HCT116 (cell line): ENCODE results near the gene MSRB3. TPM values are rescaled to one million over a fixed set of nuclear protein-coding genes. Genes with fewer than 3 reads are reported as not detected.

Source experiments
- ATAC-seq: fragments of 200-7000 bp; cut with Tn5 transposase; 2 replicates; pipeline ENCODE4 v1.9.1; 2020; ENCODE audit warnings: mild to moderate bottlenecking, moderate library complexity
- BruUV-seq: library from RNA; stranded (reverse); fragments of 400-500 nt; replicated peaks from 2 replicates; lab custom pipeline; 2021; lab: Mats Ljungman, UMichigan
- CTCF ChIA-PET: fragments of 300-600 bp; sonication (Branson Sonifier 250); formaldehyde crosslinking; loops from one replicate; lab custom pipeline; 2021; ENCODE audit warnings: antibody characterized with exemption; lab: Charles Lee
- POLR2A ChIA-PET: fragments of 300-600, 350-600 bp; sonication (Branson Sonifier 250); formaldehyde crosslinking; loops from one replicate; lab custom pipeline; 2021; ENCODE audit warnings: antibody characterized with exemption; lab: Charles Lee
- RAD21 ChIA-PET, 2 experiments: fragments of 300-600 bp; sonication (Branson Sonifier 250); formaldehyde crosslinking; loops; one replicate each; lab custom pipeline; 2023; ENCODE audit warnings: low total read pairs in 2 of 2; ENCODE audit not compliant: uncharacterized antibody in 2 of 2, unreplicated experiment in 2 of 2, low non-redundant PET in 1 of 2; lab: Charles Lee
- DNase-seq: peaks from one replicate; pipeline ENCODE4 v3.0.0-alpha.2; 2010; ENCODE audit warnings: low read depth, low spot score
- H2AFZ ChIP-seq: fragments of 200-600 bp; shearing (Covaris generic), sonication (generic); 2 replicates; pipeline ENCODE4 v1.6.1; 2017; ENCODE audit warnings: low read depth, mixed run types, mixed read lengths, antibody characterized with exemption, low read length; ENCODE audit not compliant: poor library complexity, severe bottlenecking
- H3K27ac ChIP-seq: 2 replicates; pipeline ENCODE4 v1.5.1; 2012; ENCODE audit warnings: low read depth, low read length
- H3K27me3 ChIP-seq: fragments of 200-600 bp; sonication (generic); 2 replicates; pipeline ENCODE4 v1.6.1; 2016; ENCODE audit warnings: mixed run types, low read length, mixed read lengths; ENCODE audit not compliant: insufficient read depth
- H3K36me3 ChIP-seq, 2 experiments: fragments of 200-500 bp in 1 of 2; fragments of 200-600 bp in 1 of 2; sonication (Bioruptor generic) in 1 of 2; sonication (generic) in 1 of 2; 2 replicates each; pipeline versions ENCODE4 v1.5.1 to v1.6.1; 2014 to 2016; ENCODE audit warnings: low read length in 2 of 2, inconsistent platforms in 1 of 2, mixed read lengths in 1 of 2, mixed run types in 1 of 2; ENCODE audit not compliant: insufficient read depth in 2 of 2, control insufficient read depth in 1 of 2
- H3K4me1 ChIP-seq, 2 experiments: fragments of 200-600 bp in 1 of 2; sonication (generic) in 1 of 2; 2 replicates each; pipeline versions ENCODE4 v1.5.1 to v1.6.1; 2012 to 2017; ENCODE audit warnings: low read length in 2 of 2, inconsistent platforms in 1 of 2, mild to moderate bottlenecking in 1 of 2, mixed read lengths in 1 of 2, mixed run types in 1 of 2, moderate library complexity in 1 of 2; ENCODE audit not compliant: insufficient read depth in 2 of 2, control insufficient read depth in 1 of 2
- H3K4me2 ChIP-seq: fragments of 200-600 bp; sonication (generic); 2 replicates; pipeline ENCODE4 v1.6.1; 2017; ENCODE audit warnings: mixed run types, low read length, mixed read lengths
- H3K4me3 ChIP-seq, 2 experiments: fragments of 200-600 bp in 1 of 2; sonication (generic) in 1 of 2; replicated peaks in 1 of 2; 2 replicates each; pipeline ENCODE4 v1.5.1; 2011 to 2016; ENCODE audit warnings: low read length in 2 of 2, control low read depth in 1 of 2, low read depth in 1 of 2, mild to moderate bottlenecking in 1 of 2, mixed read lengths in 1 of 2, mixed run types in 1 of 2
- H3K79me2 ChIP-seq: fragments of 200-600 bp; sonication (generic); 2 replicates; pipeline ENCODE4 v1.6.1; 2017; ENCODE audit warnings: mild to moderate bottlenecking, mixed run types, low read length, moderate library complexity, mixed read lengths; ENCODE audit not compliant: insufficient read depth
- H3K9ac ChIP-seq: fragments of 200-600 bp; sonication (generic); 2 replicates; pipeline ENCODE4 v1.6.1; 2016; ENCODE audit warnings: low read length, mixed read lengths
- H3K9me2 ChIP-seq: fragments of 200-600 bp; sonication (generic), shearing (Covaris generic); 2 replicates; pipeline ENCODE4 v1.6.1; 2017; ENCODE audit warnings: mixed run types, mild to moderate bottlenecking, moderate library complexity; ENCODE audit not compliant: insufficient read depth
- H3K9me3 ChIP-seq, 2 experiments: fragments of 200-500 bp in 1 of 2; fragments of 200-600 bp in 1 of 2; sonication (Bioruptor generic) in 1 of 2; sonication (generic) in 1 of 2; 2 replicates each; pipeline ENCODE4 v1.6.1; 2014 to 2017; ENCODE audit warnings: low read length in 2 of 2, mixed read lengths in 2 of 2, inconsistent platforms in 1 of 2, low read depth in 1 of 2, mild to moderate bottlenecking in 1 of 2, mixed run types in 1 of 2, moderate library complexity in 1 of 2; ENCODE audit not compliant: control insufficient read depth in 1 of 2, insufficient read depth in 1 of 2
- H4K20me1 ChIP-seq: fragments of 200-600 bp; sonication (generic), shearing (Covaris generic); 2 replicates; pipeline ENCODE4 v1.6.1; 2017; ENCODE audit warnings: mixed run types, mild to moderate bottlenecking, moderate library complexity; ENCODE audit not compliant: insufficient read depth
- ATF3 ChIP-seq: IDR thresholded peaks from 2 replicates; pipeline ENCODE4 v1.6.1; 2012
- CBX3 ChIP-seq: IDR thresholded peaks from 2 replicates; pipeline ENCODE4 v1.6.1; 2012; ENCODE audit warnings: low read depth
- CEBPB ChIP-seq: IDR thresholded peaks from 2 replicates; pipeline ENCODE4 v1.6.1; 2012; ENCODE audit warnings: low read depth
- CTCF ChIP-seq, 3 experiments: fragments of 200-600 bp in 1 of 3; sonication (generic) in 1 of 3; IDR thresholded peaks in 2 of 3; conservative IDR thresholded peaks in 1 of 3; 2 replicates each; pipeline ENCODE4 v1.5.1; 2012 to 2017; ENCODE audit warnings: low read depth in 2 of 3, low read length in 2 of 3, antibody characterized with exemption in 1 of 3, borderline replicate concordance in 1 of 3, control low read depth in 1 of 3, mild to moderate bottlenecking in 1 of 3, mixed read lengths in 1 of 3, mixed run types in 1 of 3, moderate library complexity in 1 of 3; ENCODE audit not compliant: insufficient read depth in 1 of 3
- EGR1 ChIP-seq: IDR thresholded peaks from 2 replicates; pipeline ENCODE4 v1.6.1; 2012; ENCODE audit warnings: low read depth
- EZH2phosphoT487 ChIP-seq: fragments of 200-600 bp; IDR thresholded peaks from 2 replicates; pipeline ENCODE4 v1.6.1; 2018; ENCODE audit warnings: antibody characterized with exemption, borderline replicate concordance
- FOSL1 ChIP-seq: IDR thresholded peaks from 2 replicates; pipeline ENCODE4 v1.6.1; 2012; ENCODE audit warnings: low read depth
- JUND ChIP-seq: IDR thresholded peaks from 2 replicates; pipeline ENCODE4 v1.6.1; 2012
- MAX ChIP-seq: IDR thresholded peaks from 2 replicates; pipeline ENCODE4 v1.6.1; 2012
- POLR2A ChIP-seq: IDR thresholded peaks from 2 replicates; pipeline ENCODE4 v1.7.0; 2011; ENCODE audit warnings: borderline replicate concordance; ENCODE audit not compliant: insufficient read depth, insufficient read length; ENCODE audit errors: extremely low read depth
- POLR2AphosphoS5 ChIP-seq: IDR thresholded peaks from 2 replicates; pipeline ENCODE4 v1.6.1; 2011; ENCODE audit warnings: mild to moderate bottlenecking, low read depth, low read length, moderate library complexity
- RAD21 ChIP-seq: IDR thresholded peaks from 2 replicates; pipeline ENCODE4 v1.6.1; 2012; ENCODE audit warnings: low read depth, mild to moderate bottlenecking
- SIN3A ChIP-seq: IDR thresholded peaks from 2 replicates; pipeline ENCODE4 v1.6.1; 2012; ENCODE audit warnings: low read depth
- SP1 ChIP-seq: IDR thresholded peaks from 2 replicates; pipeline ENCODE4 v1.6.1; 2012; ENCODE audit warnings: low read depth
- SRF ChIP-seq: IDR thresholded peaks from 2 replicates; pipeline ENCODE4 v1.6.1; 2012; ENCODE audit warnings: low read depth
- intact Hi-C: fragments of 100-400 bp; cut with micrococcal nuclease; formaldehyde crosslinking; loops from 2 replicates; pipeline ENCODE4 v1.10.0; 2022
- total RNA-seq: library from RNA; stranded (reverse); gene quantifications from one replicate; pipeline ENCODE4 v1.2.1, GENCODE V29; 2021; ENCODE audit not compliant: unreplicated experiment

MSRB3 gene
- total RNA-seq, 1 experiment from 2014 or later: 8.2 TPM

GRCh38 chr12:65335021-65335714 lies 56.7 kb downstream of the MSRB3 start:
- H4K20me1 ChIP-seq: no peaks in the 10 kb centered on the region
- no peaks in the 10 kb centered on the region for H3K79me2 ChIP-seq
- POLR2A ChIA-PET: no interaction called here
- H3K9me2 ChIP-seq: no peaks in the 10 kb centered on the region
- peak overlapping the region; percentile 15 for H2AFZ ChIP-seq
- H3K27me3 ChIP-seq: no peaks in the 10 kb centered on the region
- TSS peak; percentile 66 for BruUV-seq
- peak overlapping the region; percentile 8 to 30; a peak in 3 of 4 replicates for H3K4me3 ChIP-seq
- H3K9me3 ChIP-seq: no peaks in the 10 kb centered on the region
- peak overlapping the region; percentile 45 for H3K9ac ChIP-seq
- CTCF ChIA-PET: interaction anchor here (0.6 kb wide), 1 partner anchor 198 kb away, joined by 3 read pairs; no protein-coding TSS in a partner anchor
- RAD21 ChIA-PET: no interaction called here
- peak overlapping the region; percentile 72 for H3K27ac ChIP-seq
- peaks cover 45 to 47% of the 10 kb centered on the region in 2 experiments for H3K4me1 ChIP-seq
- TF ChIP-seq EZH2phosphoT487 (no peak), SRF (peak; percentile 47; the same call in 1 of the 2 replicates), MAX (peak; percentile 74), RAD21 (peak; percentile 15; the same call in 1 of the 2 replicates), JUND (peak; percentile 84), SP1 (peak; percentile 47), CTCF (IDR thresholded peaks at IDR 0.05 in 2 of 3, conservative IDR thresholded peaks at IDR 0.05 in 1 of 3; ENCODE audit: borderline replicate concordance in 1 of 3, insufficient read depth in 1 of 3, low read depth in 2 of 3, low read length in 2 of 3) (no peak), CBX3 (peak; percentile 91), FOSL1 (peak; percentile 88), CEBPB (peak; percentile 90), SIN3A (peak; percentile 32; the same call in 1 of the 2 replicates), POLR2A (no peak), ATF3 (peak; percentile 76), POLR2AphosphoS5 (peak; percentile 44; the same call in 1 of the 2 replicates), EGR1 (peak; percentile 86)
- TF ChIP-seq, all 23 proteins: peak for 12
- peak overlapping the region; percentile 77 for H3K4me2 ChIP-seq
- intact Hi-C loops: no loop called here
- peak; percentile 86 for ATAC-seq
- no peaks in the 10 kb centered on the region for H3K36me3 ChIP-seq
- peak; percentile 76 for DNase-seq
